HG03575 (cell line): ENCODE results near the gene CFAP58.

Experiments
- ATAC-seq: cut with Tn5 transposase; IDR thresholded peaks from one replicate; pipeline ENCODE4 v1.9.1; 2021; ENCODE audit not compliant: unreplicated experiment, insufficient number of reproducible peaks, low FRiP score; ENCODE audit errors: extremely low read depth

CFAP58 gene

DNA sequence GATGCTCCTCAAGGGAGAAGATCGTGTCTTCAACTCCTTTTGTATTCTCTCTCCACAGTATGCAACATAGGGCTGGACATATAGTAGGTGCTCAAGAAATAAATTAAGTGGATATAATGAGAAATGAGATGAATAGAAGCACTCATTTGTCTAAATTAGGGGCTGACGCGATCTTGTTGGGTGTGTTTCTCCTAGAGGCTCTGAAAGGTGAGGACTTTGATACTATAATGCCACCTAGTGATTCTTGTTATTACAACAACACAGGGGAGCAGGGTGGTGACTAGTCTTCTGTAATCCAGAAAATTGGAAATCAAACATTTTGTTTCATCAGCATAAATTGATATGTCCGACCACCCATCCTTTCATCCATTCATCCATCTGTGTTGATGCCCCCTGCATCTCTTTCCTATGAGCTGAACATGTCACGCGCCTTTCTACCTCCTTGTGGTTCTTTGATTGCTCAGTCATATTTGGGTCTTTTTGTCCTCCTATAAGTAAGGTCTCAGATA lies 3.5 kb upstream of the CFAP58 start:
- peak; percentile 27 for ATAC-seq

DNA sequence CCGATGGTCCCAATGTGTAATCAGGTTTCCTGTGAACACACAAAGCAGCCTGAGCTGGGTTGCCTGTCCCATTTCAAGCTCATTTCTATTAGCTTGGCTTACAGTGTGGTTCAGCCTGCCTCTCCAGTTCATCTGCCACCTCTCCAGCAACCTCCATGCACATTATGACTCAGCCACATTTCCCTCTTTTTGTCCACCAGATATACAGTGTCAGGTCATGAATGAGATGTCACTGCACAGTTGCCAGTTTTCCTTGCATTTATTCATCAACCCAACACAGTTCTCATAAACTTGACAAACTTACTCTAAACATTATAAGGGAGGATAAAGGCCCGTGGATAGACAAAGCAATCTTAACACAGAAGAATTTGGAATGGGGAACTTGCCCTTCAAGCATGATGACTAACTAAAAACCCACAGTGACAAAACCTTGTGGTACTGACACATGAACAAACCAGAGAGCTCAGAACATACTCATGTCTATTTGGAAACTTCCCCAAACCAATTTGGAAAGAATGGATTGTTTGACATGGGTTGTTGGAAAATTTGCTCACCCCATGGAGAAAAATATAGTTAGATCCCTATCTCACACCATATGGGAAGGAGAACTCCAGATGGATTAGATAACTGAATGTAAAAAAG lies 2.5 kb upstream of the CFAP58 start:
- no peak for ATAC-seq

DNA sequence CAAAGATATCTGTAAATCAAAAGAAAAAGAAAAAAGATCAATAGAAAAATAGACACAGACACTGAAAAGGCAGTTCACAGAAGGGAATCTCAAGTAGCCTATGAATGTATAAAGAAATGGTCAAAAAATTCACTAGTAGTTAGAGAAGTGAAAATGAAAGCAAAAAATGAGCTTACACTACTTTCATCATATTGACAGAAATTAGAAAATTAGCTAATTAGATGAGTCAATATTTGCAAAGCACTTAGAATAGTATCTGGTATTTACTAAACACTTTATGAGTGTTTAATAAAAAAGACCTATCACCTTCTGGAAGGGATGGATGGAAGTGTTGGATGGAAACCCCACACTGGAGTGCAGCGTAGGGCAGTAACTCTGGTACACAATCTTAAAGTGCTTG lies 1.7 kb upstream of the CFAP58 start:
- no peak for ATAC-seq

DNA sequence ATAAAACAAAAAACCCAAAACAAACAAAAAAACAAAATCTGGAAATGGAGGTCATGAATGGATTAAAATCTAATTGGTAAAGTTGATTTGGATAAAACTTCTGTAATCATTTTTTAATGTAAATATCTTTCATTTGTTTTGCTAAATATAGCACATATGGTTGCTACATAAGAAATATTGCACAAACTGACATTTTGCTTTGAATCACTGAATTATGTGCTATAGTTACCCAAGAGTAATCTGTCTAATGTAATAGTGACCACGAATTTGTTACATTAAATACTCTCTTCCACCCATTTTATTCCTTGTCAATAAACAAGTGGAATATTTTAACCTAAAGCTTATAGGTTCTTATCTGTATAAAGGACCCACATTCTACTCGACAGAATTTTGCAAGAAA lies 6.2 kb downstream of the CFAP58 start:
- no peak for ATAC-seq

DNA sequence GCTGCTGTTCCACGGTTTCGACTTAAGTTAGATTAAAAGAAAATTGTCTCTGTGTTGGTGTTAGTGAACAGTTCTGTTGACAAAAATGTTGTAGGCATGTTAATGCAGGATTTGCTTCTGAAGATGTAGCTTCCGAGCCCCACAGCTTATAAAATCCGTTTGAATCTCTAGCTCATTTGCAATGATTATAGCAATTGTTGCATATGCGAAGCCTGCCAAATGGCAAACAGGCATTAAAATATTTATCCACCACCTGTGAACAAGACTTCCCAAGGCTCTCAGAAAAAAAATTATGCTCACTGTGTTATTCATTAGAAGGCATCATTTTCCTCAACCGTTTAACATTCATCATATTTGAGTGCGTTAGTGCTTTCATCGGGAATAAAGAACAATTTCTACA lies 14.3 kb downstream of the CFAP58 start:
- no peak for ATAC-seq

DNA sequence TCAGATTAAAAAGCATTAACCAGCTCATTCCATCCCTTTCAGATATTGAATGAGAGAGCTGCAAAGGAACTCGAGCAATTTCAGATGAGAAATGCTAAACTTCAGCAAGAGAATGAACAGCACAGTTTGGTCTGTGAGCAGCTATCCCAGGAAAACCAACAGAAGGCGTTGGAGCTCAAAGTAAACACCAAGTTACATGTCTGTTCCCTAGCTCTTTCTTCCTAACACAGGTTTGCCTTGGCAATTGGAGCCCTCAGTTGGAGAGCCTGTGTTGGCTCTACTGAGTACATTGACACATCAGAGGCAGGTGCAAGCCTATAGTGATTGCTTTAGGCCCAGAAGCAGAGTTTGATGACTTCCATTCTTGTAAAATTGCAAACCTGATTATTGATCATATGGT lies 14.7 kb downstream of the CFAP58 start:
- no peak for ATAC-seq

DNA sequence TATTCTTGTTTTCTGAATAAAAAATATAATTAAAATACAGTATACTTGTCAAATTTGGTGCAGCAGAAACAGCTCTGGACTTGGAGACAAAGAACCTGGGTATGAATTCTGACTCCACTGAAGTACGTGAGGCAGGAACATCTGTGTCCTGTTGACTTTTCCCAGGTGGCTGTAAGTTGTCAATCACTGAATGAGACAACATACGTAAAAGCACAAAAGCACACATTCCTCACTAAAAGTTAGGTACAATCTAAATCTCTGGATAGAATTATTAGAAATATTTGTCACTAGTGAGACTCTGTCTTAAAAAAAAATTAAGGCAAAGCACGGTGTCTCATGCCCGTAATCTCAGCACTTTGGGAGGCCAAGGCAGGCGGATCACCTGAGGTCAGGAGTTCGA lies 18.1 kb downstream of the CFAP58 start:
- no peak for ATAC-seq

DNA sequence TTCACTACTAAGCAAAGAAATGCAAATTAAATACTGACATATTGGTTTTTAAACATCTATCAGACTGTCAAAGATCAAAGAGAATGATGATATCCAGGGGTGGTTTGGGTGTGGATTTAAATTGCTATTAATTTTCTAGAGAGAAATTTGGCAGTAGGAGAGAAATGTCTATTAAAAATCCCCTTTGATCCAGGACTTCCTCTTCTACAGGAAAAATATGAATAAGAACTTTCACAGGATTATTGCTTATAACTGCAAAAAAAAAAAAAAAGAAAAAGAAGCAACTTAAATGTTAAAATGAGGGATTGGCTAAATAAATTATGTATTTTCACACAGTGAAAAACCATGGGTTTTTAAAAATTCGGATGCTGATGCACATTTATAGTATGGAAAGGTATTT lies 21.0 kb downstream of the CFAP58 start:
- ATAC-seq, result no peak

DNA sequence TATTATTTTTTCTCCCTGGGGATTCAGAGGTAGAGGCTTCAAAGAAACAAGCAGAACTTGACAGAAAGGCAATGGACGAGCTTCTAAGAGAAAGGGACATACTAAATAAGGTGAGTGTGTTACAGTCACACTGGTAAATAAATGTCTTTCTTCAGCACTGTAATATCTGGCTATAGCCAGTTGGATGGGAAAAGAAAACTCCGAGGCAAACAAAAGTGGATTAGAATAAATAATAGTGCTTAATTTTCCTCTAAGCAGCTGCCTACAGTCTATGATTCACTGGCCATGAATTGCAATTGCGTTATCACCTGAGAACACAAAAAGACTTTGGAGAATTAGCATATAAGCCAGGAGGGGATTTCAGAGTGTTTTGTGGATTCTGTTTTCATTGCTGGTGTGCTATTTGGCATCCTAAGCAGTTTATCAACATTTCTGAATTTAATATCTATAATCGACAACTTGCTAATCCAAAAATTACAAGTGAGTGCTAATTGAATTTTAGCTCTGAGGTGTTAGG lies 23.2 kb downstream of the CFAP58 start:
- no peak for ATAC-seq

DNA sequence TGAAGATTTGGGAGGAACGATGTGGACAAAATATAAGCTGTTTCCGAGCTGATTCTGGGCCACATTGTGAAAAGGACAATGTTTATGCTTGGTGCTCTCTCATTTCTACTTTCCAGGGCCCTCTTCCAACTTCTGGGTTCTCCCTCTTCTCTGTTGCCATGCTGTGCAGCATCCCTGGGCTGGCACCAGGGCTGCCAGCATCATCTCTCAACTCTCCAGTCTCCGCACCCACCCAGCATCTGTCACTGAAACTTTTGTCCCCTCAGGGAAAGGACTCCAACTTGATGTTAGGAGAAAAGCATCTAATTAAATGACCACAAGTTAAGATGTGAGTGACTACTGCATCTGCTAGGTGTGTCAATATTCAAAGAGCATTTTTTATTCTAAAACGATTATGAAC lies 26.7 kb downstream of the CFAP58 start:
- ATAC-seq, result no peak

DNA sequence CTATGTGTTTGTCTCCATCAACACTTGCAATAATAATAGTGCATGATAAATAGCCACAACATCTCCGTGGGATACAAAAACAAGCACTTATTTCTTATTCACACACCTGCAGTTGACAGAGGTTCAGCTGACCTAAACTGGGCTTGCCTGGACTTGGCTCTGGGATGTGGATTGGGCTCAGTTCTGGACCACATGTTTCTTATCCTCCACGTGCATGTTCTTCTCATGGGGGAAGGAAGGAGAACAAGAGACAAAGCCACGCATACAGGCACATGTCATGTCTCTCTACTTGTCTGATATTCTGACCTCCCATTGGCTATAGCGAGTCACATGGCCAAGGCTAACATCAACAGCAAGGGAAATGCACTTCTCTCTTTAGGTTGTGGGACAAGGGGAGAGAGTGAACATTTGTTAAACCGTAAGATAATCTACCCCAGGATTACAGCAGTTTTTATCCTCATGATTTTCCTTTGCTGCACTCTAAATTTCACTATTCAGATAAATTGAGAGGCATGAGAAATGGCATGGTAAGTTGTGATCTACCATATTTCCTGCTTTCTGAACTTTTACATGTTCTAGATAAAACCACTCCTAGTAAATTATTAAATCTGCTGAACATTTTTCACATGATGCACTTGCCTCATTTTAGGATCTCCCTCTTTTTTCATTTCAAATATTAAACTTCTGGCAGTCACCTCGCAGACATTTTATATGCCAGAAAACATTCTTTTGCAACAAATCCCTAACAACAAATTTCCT lies 33.7 kb downstream of the CFAP58 start:
- ATAC-seq, result no peak

DNA sequence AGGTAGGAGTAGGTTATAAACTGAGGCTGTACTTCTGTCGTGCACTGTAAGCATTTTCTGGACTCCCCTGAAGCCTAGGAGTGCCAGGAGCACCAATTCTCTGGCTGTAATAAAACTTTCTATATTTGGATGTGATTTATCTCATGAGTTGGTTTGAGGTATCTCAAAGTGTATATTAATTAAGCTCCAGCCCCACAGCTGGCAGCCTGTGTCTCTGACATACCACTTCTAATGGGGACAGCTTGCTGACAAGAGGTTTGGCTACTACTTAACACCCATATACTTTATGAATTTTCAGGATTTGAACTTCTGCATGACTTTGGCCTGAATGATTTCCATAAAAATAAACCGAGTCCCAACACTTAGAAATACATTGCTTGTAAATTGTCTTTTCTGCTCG lies 35.2 kb downstream of the CFAP58 start:
- ATAC-seq, result no peak

DNA sequence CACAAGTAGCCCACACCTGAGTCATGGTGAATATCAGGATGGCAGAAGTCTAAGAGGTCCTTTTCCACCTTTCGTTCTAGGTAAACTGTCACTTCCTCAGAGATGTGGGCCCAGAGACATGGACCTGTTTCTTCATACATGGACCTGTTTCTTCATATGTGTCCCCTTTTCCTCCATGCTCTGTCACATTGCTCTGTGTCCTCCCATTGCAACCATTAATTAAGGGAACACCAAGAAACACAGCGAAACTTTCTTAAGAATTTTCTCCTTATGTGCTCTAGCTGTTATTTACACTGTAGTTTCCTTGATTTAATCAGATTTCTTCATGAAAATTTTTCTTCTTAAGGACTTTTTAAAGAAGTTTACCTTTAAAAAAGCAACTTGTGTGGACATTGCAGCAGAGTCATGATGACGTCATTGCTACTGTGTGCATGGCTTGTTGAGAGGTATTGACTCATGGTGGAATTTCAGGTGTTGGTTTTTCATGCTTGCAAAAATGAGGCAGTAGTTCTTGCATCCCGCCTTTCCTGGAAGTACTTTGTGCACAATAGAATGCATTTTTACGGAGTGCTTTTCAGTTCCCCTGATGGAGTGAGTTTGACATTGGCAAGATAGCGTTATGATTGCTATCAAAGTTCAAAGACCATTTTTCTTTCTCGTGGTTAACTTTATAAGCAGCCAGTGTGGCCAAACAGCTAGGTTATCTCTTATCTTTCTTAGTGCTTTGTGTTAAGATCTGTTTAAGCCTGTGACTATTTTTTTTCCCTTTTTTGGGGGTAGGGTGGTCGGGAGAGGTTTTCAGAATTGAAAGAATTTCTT lies 37.7 kb downstream of the CFAP58 start:
- ATAC-seq, result no peak

DNA sequence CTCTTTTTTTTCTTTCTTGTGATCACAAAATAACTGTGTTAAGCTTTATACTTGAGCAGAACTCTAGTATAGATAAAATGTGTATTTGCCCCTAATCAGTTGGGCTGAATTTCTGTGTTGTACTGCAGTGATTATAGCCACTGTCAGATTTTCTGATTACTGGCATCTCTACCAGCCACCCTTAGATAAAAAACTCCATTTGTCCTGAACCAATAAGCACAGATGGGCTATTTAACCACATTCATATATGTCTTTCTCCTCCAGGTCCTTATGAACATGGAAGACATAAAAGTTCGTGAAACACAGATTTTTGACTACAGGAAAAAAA lies 38.3 kb downstream of the CFAP58 start:
- no peak for ATAC-seq

DNA sequence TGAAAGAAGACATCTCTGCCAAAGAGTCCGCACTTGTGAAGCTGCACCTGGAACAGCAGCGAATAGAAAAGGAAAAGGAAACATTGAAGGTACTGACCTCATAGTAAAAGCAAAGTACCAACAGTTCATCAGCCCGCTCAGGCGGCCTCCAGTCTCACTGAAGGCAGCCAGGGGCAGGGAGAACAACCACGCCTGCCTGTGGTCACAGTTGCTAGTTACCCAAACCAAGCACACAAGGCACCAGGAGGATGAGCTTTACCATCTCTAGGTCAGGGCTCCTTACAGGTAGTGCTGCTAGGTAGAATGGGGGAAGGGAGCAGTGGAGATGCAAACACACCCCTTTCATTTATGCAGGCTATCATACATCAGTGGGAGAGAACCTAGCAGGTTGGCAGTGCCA lies 39.8 kb downstream of the CFAP58 start:
- no peak for ATAC-seq

DNA sequence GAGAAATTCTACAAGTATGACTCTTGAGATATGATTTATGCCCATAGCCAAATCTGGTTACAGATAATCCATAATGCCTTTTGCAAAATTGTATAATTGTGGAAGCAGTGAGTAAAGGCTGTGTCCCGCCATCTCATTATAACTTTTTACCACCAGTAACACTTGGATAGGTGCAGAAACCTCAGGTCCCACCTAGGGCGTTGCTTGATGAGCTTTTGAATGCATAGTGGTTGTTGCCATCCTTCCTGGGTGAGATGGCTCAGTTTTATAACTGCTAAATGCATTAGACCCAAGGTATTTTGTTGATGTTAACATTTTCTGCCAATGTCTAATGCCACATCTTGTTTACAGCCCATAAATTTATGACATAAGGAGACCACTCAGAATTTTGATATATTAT lies 42.9 kb downstream of the CFAP58 start:
- ATAC-seq, result no peak

DNA sequence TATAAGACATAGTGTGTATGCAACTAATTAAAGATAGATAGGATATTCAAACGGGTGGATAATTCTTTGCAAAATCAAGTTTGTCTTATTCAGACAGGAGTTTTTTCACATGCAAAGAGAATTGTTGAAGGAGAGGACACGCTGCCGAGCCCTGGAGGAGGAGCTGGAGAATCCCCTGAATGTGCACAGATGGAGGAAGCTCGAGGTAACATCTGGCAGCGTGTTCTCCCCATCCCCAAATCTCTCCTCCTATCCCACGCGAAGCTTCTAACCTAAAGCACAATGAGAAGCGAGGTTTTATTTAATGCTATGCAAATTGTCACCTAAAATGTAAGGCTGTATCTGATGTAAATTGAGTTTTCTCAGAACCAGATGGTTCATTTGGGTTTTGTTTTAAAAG lies 50.0 kb downstream of the CFAP58 start:
- no peak for ATAC-seq

DNA sequence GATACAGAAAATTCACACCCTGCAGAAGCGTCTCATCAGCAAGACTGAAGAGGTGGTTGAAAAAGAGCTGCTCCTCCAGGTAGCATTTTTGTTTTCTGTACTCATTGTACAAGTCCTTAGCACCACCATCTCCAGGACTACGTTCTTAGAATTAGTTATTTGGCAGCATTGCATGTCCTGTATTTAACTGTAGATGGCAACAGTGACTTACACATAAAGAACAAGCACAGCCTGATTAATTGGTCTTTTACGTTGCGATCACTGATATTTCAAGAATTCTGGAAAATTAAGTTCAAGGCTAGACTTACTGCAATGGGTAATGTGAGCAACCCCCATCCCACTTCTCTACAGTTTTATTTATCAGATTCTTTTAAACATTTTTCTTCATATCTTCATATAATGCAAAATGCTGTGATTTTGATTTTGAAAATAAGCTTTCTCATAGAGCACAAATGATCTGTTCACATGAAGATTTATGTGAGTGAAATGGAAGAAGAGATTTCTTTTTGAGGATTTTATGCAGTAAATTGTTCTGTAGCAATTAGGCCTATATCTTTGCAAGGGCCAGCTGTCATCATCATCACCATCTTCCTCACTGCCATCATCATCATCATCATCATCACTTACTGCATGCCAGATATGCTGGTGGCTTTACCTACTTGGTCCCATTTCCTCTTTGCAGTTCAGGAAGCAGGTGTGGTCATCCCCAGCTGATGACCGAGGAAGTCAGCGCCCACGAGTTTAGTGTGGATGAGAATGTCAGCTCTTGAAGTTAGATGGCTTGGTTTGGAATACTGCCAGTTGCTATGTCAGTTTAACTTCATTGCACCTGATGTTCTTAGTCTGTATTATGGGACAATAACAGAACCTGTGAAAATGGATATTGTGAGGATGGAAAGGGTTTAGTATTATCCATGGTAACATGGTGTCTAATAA lies 53.4 kb downstream of the CFAP58 start:
- no peak for ATAC-seq

DNA sequence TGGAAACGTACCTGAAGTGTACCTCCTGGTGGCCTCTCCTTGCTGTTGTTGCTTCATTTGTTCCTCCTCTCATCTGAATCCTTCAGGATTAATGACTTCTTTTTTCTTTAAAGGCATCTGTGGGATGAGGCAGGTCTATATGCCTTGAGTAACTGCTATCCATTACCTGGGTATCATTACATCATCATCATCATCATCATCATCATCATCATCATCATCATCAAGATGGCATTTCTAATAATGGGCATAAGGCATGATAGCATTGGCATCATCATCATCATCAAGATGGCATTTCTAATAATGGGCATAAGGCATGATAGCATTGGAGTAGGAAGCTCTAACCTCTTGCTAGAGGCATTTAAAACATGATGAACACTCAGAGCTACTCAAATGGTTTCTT lies 59.9 kb downstream of the CFAP58 start:
- no peak for ATAC-seq
